HCT116 (cell line): ENCODE measurements around the gene MED25. TPM values are rescaled to one million over a fixed set of nuclear protein-coding genes. Genes with fewer than 3 reads are reported as not detected.

Experiments
- ATAC-seq: fragments of 200-7000 bp; cut with Tn5 transposase; 2 replicates; pipeline ENCODE4 v1.9.1; 2020; ENCODE audit warnings: mild to moderate bottlenecking, moderate library complexity
- BruUV-seq: library from RNA; stranded (reverse); fragments of 400-500 nt; replicated peaks from 2 replicates; lab custom pipeline; 2021; lab: Mats Ljungman, UMichigan
- CTCF ChIA-PET: fragments of 300-600 bp; sonication (Branson Sonifier 250); formaldehyde crosslinking; loops from one replicate; lab custom pipeline; 2021; ENCODE audit warnings: antibody characterized with exemption; lab: Charles Lee
- POLR2A ChIA-PET: fragments of 300-600, 350-600 bp; sonication (Branson Sonifier 250); formaldehyde crosslinking; loops from one replicate; lab custom pipeline; 2021; ENCODE audit warnings: antibody characterized with exemption; lab: Charles Lee
- RAD21 ChIA-PET, 2 experiments: fragments of 300-600 bp; sonication (Branson Sonifier 250); formaldehyde crosslinking; loops; one replicate each; lab custom pipeline; 2023; ENCODE audit warnings: low total read pairs in 2 of 2; ENCODE audit not compliant: uncharacterized antibody in 2 of 2, unreplicated experiment in 2 of 2, low non-redundant PET in 1 of 2; lab: Charles Lee
- DNase-seq: peaks from one replicate; pipeline ENCODE4 v3.0.0-alpha.2; 2010; ENCODE audit warnings: low read depth, low spot score
- H2AFZ ChIP-seq: fragments of 200-600 bp; shearing (Covaris generic), sonication (generic); 2 replicates; pipeline ENCODE4 v1.6.1; 2017; ENCODE audit warnings: low read depth, mixed run types, mixed read lengths, antibody characterized with exemption, low read length; ENCODE audit not compliant: poor library complexity, severe bottlenecking
- H3K27ac ChIP-seq: 2 replicates; pipeline ENCODE4 v1.5.1; 2012; ENCODE audit warnings: low read depth, low read length
- H3K27me3 ChIP-seq: fragments of 200-600 bp; sonication (generic); 2 replicates; pipeline ENCODE4 v1.6.1; 2016; ENCODE audit warnings: mixed run types, low read length, mixed read lengths; ENCODE audit not compliant: insufficient read depth
- H3K36me3 ChIP-seq, 2 experiments: fragments of 200-500 bp in 1 of 2; fragments of 200-600 bp in 1 of 2; sonication (Bioruptor generic) in 1 of 2; sonication (generic) in 1 of 2; 2 replicates each; pipeline versions ENCODE4 v1.5.1 to v1.6.1; 2014 to 2016; ENCODE audit warnings: low read length in 2 of 2, inconsistent platforms in 1 of 2, mixed read lengths in 1 of 2, mixed run types in 1 of 2; ENCODE audit not compliant: insufficient read depth in 2 of 2, control insufficient read depth in 1 of 2
- H3K4me1 ChIP-seq, 2 experiments: fragments of 200-600 bp in 1 of 2; sonication (generic) in 1 of 2; 2 replicates each; pipeline versions ENCODE4 v1.5.1 to v1.6.1; 2012 to 2017; ENCODE audit warnings: low read length in 2 of 2, inconsistent platforms in 1 of 2, mild to moderate bottlenecking in 1 of 2, mixed read lengths in 1 of 2, mixed run types in 1 of 2, moderate library complexity in 1 of 2; ENCODE audit not compliant: insufficient read depth in 2 of 2, control insufficient read depth in 1 of 2
- H3K4me2 ChIP-seq: fragments of 200-600 bp; sonication (generic); 2 replicates; pipeline ENCODE4 v1.6.1; 2017; ENCODE audit warnings: mixed run types, low read length, mixed read lengths
- H3K4me3 ChIP-seq, 2 experiments: fragments of 200-600 bp in 1 of 2; sonication (generic) in 1 of 2; replicated peaks in 1 of 2; 2 replicates each; pipeline ENCODE4 v1.5.1; 2011 to 2016; ENCODE audit warnings: low read length in 2 of 2, control low read depth in 1 of 2, low read depth in 1 of 2, mild to moderate bottlenecking in 1 of 2, mixed read lengths in 1 of 2, mixed run types in 1 of 2
- H3K79me2 ChIP-seq: fragments of 200-600 bp; sonication (generic); 2 replicates; pipeline ENCODE4 v1.6.1; 2017; ENCODE audit warnings: mild to moderate bottlenecking, mixed run types, low read length, moderate library complexity, mixed read lengths; ENCODE audit not compliant: insufficient read depth
- H3K9ac ChIP-seq: fragments of 200-600 bp; sonication (generic); 2 replicates; pipeline ENCODE4 v1.6.1; 2016; ENCODE audit warnings: low read length, mixed read lengths
- H3K9me2 ChIP-seq: fragments of 200-600 bp; sonication (generic), shearing (Covaris generic); 2 replicates; pipeline ENCODE4 v1.6.1; 2017; ENCODE audit warnings: mixed run types, mild to moderate bottlenecking, moderate library complexity; ENCODE audit not compliant: insufficient read depth
- H3K9me3 ChIP-seq, 2 experiments: fragments of 200-500 bp in 1 of 2; fragments of 200-600 bp in 1 of 2; sonication (Bioruptor generic) in 1 of 2; sonication (generic) in 1 of 2; 2 replicates each; pipeline ENCODE4 v1.6.1; 2014 to 2017; ENCODE audit warnings: low read length in 2 of 2, mixed read lengths in 2 of 2, inconsistent platforms in 1 of 2, low read depth in 1 of 2, mild to moderate bottlenecking in 1 of 2, mixed run types in 1 of 2, moderate library complexity in 1 of 2; ENCODE audit not compliant: control insufficient read depth in 1 of 2, insufficient read depth in 1 of 2
- H4K20me1 ChIP-seq: fragments of 200-600 bp; sonication (generic), shearing (Covaris generic); 2 replicates; pipeline ENCODE4 v1.6.1; 2017; ENCODE audit warnings: mixed run types, mild to moderate bottlenecking, moderate library complexity; ENCODE audit not compliant: insufficient read depth
- CBX3 ChIP-seq: IDR thresholded peaks from 2 replicates; pipeline ENCODE4 v1.6.1; 2012; ENCODE audit warnings: low read depth
- CEBPB ChIP-seq: IDR thresholded peaks from 2 replicates; pipeline ENCODE4 v1.6.1; 2012; ENCODE audit warnings: low read depth
- CTCF ChIP-seq, 3 experiments: fragments of 200-600 bp in 1 of 3; sonication (generic) in 1 of 3; IDR thresholded peaks in 2 of 3; conservative IDR thresholded peaks in 1 of 3; 2 replicates each; pipeline ENCODE4 v1.5.1; 2012 to 2017; ENCODE audit warnings: low read depth in 2 of 3, low read length in 2 of 3, antibody characterized with exemption in 1 of 3, borderline replicate concordance in 1 of 3, control low read depth in 1 of 3, mild to moderate bottlenecking in 1 of 3, mixed read lengths in 1 of 3, mixed run types in 1 of 3, moderate library complexity in 1 of 3; ENCODE audit not compliant: insufficient read depth in 1 of 3
- ELF1 ChIP-seq: IDR thresholded peaks from 2 replicates; pipeline ENCODE4 v1.6.1; 2012; ENCODE audit warnings: low read depth, borderline replicate concordance
- JUND ChIP-seq: IDR thresholded peaks from 2 replicates; pipeline ENCODE4 v1.6.1; 2012
- YY1 ChIP-seq: IDR thresholded peaks from 2 replicates; pipeline ENCODE4 v1.6.1; 2011; ENCODE audit warnings: low read length, low read depth, moderate library complexity, mild to moderate bottlenecking; ENCODE audit not compliant: insufficient replicate concordance; ENCODE audit errors: extremely low read depth
- intact Hi-C: fragments of 100-400 bp; cut with micrococcal nuclease; formaldehyde crosslinking; loops from 2 replicates; pipeline ENCODE4 v1.10.0; 2022
- total RNA-seq: library from RNA; stranded (reverse); gene quantifications from one replicate; pipeline ENCODE4 v1.2.1, GENCODE V29; 2021; ENCODE audit not compliant: unreplicated experiment

Gene MED25
- total RNA-seq, 1 experiment from 2014 or later: 77.7 TPM

- intact Hi-C loops: loop anchor here (5.0 kb wide), 1 partner anchor 41 kb away; the partner anchor contains the start of gene AP2A1
- Histone ChIP-seq H3K4me2 (peak overlapping the region; percentile 78), H2AFZ (no peak overlapping the region), H3K9me3 (no peaks in the 10 kb centered on the region), H3K27ac (no peak overlapping the region; the same call in 1 of the 2 replicates), H3K36me3 (peaks cover 0 to 3% of the 10 kb centered on the region in 2 experiments; a peak in 3 of 4 replicates), H3K27me3 (no peaks in the 10 kb centered on the region), H3K9ac (peak overlapping the region; percentile 66), H3K4me1 (peaks cover 4 to 37% of the 10 kb centered on the region in 2 experiments; a peak in 3 of 4 replicates), H3K9me2 (no peaks in the 10 kb centered on the region), H3K4me3 (peak overlapping the region; percentile 15 to 60), H4K20me1 (no peaks in the 10 kb centered on the region), H3K79me2 (no peaks in the 10 kb centered on the region)
- DNase-seq: no peak
- TF ChIP-seq CTCF (IDR thresholded peaks at IDR 0.05 in 2 of 3, conservative IDR thresholded peaks at IDR 0.05 in 1 of 3; ENCODE audit: borderline replicate concordance in 1 of 3, insufficient read depth in 1 of 3, low read depth in 2 of 3, low read length in 2 of 3) (no peak), CBX3 (no peak), CEBPB (no peak), JUND (no peak), ELF1 (no peak), YY1 (no peak)
- RAD21 ChIA-PET: no interaction called here
- ATAC-seq: no peak
- POLR2A ChIA-PET: no interaction called here
- BruUV-seq: TSS peak; percentile 53
- CTCF ChIA-PET: no interaction called here
These were observed 10.0 kb upstream of the MED25 start for GRCh38 chr19:49807904-49808675.
